ENCODE data around the gene TOX2. TPM values are rescaled to one million over a fixed set of nuclear protein-coding genes. Genes with fewer than 3 reads are reported as not detected.

Gene TOX2
- total RNA-seq, 1 donor from 2014 or later, result 0.70 TPM

DNA sequence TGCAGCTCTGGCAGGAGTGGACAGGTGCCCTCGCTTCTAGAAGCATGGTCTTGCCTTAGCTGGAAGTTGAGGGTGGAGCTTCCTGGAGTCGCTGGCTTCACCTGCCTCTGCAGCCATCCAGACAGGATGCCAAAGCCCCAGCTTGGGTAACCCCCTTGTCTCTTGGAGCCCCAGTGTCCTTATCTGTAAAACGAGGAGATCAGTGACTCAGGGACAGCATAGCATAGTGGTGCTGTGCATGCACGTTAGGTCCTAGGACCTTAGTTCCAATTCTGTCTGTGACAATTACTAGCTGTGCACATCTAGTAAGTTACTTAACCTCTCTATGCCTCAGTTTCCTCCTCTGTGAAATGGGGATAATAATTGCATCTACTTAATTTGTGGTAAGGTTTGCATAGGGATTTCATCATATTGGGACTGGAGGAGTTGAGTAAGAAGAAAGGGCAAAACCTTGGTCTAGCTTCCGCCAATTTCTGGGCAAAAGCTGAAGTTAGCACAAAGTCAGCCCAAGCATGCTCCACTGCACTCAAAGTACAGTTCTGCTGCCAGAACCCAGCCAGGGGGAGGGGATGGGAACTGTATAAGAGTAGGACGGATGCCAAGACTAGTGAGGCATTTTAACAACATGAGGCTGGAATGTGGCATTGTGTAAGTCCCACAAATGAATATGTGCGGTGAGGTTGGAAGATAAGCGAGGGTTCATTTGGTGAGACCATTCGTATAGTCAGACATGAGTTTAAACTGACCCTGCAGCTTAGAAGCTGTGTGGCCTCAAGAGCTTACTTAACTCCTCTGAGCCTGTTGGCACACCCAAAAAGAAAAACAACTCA lies 24.5 kb downstream of the TOX2 start:
- DNase-seq (ENCODE audit: low read depth), result peak; percentile 73

DNA sequence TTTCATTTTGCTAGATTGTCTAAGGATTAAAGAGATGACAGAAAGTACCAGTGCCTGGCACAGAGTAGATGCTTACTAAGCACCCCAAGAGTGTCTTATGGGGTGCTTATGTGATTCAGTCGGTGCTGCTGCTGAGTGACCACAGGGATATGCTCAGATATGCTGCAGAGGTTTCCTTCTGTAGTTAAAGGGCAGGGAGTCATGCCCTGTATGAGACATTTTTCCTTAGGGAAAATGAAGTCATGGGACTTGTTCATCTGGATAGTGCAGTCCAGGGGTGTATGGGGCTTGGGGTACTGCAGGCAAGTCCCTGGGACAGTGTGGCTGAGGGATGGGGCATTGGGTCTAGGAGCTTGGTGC lies 25.1 kb downstream of the TOX2 start:
- DNase-seq (ENCODE audit: low read depth), result no peak

GRCh38 chr20:43940518-43941225 lies 26.0 kb downstream of the TOX2 start:
- no peak for DNase-seq (ENCODE audit: low read depth)

- DNase-seq (ENCODE audit: low read depth), result no peak
Measured at GRCh38 chr20:43941476-43942200, 27.0 kb downstream of the TOX2 start.

GRCh38 chr20:43942201-43942590 lies 27.5 kb downstream of the TOX2 start:
- peak; percentile 64 for DNase-seq (ENCODE audit: low read depth)

- peak; percentile 47 for DNase-seq (ENCODE audit: low read depth)
Measured at GRCh38 chr20:43942667-43943285, 28.1 kb downstream of the TOX2 start.

- no peak for DNase-seq (ENCODE audit: low read depth)
Measured at GRCh38 chr20:43943725-43944124, 29.1 kb downstream of the TOX2 start.

- DNase-seq (ENCODE audit: low read depth), result no peak
Measured at GRCh38 chr20:43944653-43945235, 30.1 kb downstream of the TOX2 start.

DNA sequence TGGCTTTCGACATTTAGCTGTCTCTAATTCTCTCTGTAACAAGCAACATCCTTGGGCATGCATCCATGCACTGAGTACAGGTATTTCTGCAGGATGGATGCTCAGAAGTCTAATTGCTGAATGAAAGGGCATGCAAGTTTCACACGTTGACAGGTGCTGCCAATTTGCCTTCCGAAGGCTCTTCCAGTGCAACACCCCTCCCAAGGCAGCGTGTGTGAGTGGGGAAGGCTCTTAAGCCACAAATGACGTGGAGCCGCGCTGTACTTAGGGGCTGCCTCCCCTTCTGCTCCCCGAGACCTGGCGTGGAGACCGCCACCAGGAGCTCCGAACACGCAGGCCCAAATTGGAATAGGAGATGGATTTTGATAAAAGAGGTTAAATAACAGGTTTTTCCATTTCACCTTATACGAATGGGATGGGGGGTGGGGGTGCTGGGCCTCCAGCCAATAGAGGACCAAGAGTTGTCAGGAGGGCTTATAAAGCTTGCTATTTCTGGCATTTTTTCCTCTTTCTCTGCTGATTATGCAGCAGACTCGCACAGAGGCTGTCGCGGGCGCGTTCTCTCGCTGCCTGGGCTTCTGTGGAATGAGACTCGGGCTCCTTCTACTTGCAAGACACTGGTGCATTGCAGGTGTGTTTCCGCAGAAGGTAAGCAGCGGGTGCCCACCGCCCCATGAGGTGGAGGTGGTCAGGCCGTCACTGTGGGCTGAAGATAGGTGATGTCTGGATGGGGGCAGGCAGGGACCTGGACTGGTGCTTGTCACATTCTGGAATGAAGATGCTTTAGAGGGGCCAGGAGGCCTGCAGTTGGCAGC lies 30.9 kb downstream of the TOX2 start:
- no peak for DNase-seq (ENCODE audit: low read depth)

- no peak for DNase-seq (ENCODE audit: low read depth)
Measured at GRCh38 chr20:43946206-43946491, 31.5 kb downstream of the TOX2 start.

DNA sequence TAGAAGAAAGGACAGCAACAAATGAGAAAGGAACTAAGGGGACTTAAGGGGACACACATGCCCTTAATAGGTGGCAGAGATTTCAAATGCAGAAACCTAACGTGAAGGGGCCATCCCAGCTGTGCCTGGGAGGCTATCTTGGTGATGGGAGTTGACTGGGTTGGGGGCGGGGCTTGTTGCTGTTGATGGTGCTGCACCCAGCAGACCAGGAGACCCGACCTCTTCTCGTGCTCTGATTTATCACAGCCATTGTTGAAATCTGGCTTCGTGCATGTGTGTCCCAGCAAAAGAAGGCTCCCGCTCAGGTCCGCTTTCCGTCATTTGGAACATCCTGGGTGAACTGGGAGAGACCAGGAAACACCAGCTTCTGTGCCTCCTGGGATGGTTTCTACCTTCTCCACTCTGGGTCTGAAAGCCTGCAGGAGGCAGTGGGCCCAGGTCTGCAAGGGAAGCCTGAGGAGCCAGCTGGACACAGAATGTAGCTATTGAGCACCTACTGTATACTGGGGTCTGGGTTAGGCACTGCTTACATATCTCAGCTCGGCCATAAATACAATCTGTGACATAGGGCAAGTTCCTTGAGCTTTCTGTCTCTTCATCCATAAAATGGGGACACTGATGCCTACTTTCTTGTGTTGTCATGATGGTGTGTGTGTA lies 32.1 kb downstream of the TOX2 start:
- DNase-seq (ENCODE audit: low read depth), result no peak

DNA sequence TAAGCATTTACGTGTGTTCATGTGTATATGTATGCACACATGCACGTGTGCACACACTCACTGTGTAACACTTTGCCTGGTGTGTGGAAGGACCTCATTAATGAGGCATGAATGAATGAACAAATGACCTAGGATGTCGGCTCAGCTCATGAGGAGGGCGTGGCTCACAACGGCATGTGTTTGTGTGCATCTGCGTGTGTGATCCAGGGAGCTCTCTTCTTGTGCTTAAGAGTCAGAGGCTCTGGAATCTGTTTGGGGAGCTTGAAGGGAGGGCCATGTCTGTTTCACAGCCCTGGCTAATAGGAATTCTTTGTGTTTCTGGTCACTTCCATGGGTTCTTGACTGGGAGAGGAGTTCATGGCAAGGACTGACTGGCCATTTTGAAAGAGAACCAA lies 32.7 kb downstream of the TOX2 start:
- no peak for DNase-seq (ENCODE audit: low read depth)

- DNase-seq (ENCODE audit: low read depth), result no peak
Measured at GRCh38 chr20:43948455-43948854, 33.8 kb downstream of the TOX2 start.

- no peak for DNase-seq (ENCODE audit: low read depth)
Measured at GRCh38 chr20:43949248-43949647, 34.6 kb downstream of the TOX2 start.

GRCh38 chr20:43949741-43950618 lies 35.3 kb downstream of the TOX2 start:
- DNase-seq (ENCODE audit: low read depth), result no peak

GRCh38 chr20:43953919-43954592 lies 39.4 kb downstream of the TOX2 start:
- no peak for DNase-seq (ENCODE audit: low read depth)

- DNase-seq (ENCODE audit: low read depth), result no peak
Measured at GRCh38 chr20:43954704-43955061, 40.0 kb downstream of the TOX2 start.

DNA sequence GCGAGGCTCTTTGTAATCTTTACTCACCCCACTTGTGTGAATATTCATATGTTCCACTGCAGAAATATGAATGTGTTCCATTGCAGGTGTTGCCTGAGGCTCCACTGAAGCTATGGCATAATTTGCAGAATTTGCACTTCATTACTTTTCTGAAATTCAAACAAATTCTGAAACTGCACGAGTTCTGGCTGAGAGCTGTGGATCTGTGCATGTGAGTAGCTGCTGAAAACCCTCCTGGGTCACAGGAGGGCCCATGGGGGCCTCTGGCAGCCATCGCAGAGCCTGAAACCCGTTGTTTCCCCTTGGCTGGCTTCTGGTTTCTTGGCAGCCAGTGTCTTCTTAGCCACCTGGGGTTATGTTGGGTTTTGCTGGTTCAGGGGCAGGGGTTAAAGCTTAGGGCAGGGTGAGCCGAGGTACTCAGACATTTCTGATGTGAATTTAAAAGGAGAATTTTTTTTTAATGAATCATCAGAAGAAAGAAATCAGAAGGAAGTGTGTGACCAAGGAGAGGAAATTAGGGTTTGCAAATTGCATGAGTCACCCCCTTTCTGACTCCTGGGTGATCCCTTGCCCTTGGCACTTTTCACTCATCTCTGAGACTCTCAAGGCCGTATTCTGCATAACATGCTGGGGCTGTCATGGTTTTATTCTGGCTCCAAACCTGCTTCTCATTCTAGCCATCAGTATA lies 40.6 kb downstream of the TOX2 start:
- DNase-seq (ENCODE audit: low read depth), result peak; percentile 74
